ENCODE data around the gene LIG3.

DNA sequence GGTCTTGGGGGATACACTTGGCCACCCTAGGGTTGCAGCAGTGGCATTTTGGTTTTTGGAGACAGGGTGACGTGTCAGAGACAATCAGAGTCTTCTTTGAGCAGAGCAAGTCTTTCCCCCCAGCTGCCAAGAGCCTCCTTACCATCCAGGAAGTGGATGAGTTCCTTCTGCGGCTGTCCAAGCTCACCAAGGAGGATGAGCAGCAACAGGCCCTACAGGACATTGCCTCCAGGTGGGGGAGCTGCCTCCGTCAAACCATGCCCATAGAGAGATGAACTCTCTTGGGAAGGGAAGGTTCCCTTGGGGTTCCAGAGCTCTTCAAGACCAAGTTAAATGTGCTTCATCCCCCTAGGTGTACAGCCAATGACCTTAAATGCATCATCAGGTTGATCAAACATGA, 11.3 kb downstream of the LIG3 start:
- no peak for TF ChIP-seq EZH2 (IDR thresholded peaks at IDR 0.05; ENCODE audit: borderline replicate concordance, low read depth, low read length, severe bottlenecking)
- TF ChIP-seq, protein P1, sequence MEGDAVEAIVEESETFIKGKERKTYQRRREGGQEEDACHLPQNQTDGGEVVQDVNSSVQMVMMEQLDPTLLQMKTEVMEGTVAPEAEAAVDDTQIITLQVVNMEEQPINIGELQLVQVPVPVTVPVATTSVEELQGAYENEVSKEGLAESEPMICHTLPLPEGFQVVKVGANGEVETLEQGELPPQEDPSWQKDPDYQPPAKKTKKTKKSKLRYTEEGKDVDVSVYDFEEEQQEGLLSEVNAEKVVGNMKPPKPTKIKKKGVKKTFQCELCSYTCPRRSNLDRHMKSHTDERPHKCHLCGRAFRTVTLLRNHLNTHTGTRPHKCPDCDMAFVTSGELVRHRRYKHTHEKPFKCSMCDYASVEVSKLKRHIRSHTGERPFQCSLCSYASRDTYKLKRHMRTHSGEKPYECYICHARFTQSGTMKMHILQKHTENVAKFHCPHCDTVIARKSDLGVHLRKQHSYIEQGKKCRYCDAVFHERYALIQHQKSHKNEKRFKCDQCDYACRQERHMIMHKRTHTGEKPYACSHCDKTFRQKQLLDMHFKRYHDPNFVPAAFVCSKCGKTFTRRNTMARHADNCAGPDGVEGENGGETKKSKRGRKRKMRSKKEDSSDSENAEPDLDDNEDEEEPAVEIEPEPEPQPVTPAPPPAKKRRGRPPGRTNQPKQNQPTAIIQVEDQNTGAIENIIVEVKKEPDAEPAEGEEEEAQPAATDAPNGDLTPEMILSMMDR (IDR thresholded peaks at IDR 0.05; ENCODE audit: borderline replicate concordance, extremely low read depth, low read length, poor library complexity, severe bottlenecking), result no peak
